T follicular helper cell (primary cell): Measurements from ENCODE around the gene SLAMF8.

Source experiments
- DNase-seq: peaks from one replicate; pipeline ENCODE4 v3.0.0-alpha.2; 2020; ENCODE audit warnings: low read depth

SLAMF8 gene

GRCh38 chr1:159870704-159871103 is 44.0 kb downstream of the SLAMF8 start:
- DNase-seq = no peak

- no peak for DNase-seq
These were observed 46.2 kb downstream of the SLAMF8 start for GRCh38 chr1:159872891-159873290.

GRCh38 chr1:159873530-159874143 is 47.0 kb downstream of the SLAMF8 start:
- no peak for DNase-seq

DNA sequence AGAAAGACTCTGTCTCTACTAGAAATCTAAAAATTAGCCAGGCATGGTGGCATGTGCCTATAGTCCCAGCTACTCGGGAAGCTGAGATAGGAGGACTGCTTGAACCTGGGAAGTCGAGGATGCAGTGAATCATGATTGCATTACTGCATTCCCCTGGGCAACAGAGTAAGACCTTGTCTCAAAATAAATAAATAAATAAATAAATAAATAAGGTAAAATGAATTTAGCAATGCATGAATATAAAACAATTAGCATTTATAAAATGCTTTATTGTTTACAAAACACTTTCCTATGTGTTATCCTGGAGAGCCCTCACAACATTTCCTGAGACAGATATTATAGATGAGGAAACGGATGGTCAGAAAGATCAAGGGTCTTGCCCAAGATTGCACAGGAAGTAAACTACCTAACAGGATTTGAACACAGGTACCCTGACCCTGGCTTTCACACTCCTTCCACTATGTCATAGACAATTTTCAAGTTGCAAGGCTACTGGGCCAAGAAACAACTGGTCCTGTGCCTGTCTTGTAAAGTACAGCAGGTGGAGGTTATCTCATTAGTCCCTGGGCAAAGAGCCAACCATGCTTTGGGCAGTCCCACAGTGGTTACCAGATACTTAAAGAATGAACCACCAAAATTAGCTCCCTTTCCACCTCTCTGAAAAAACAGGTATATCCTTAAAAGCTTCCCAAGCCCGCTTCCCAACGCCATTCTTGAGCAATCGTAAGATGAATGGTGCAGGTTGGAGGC is 51.2 kb downstream of the SLAMF8 start:
- no peak for DNase-seq

GRCh38 chr1:159879136-159879535 is 52.5 kb downstream of the SLAMF8 start:
- no peak for DNase-seq

DNA sequence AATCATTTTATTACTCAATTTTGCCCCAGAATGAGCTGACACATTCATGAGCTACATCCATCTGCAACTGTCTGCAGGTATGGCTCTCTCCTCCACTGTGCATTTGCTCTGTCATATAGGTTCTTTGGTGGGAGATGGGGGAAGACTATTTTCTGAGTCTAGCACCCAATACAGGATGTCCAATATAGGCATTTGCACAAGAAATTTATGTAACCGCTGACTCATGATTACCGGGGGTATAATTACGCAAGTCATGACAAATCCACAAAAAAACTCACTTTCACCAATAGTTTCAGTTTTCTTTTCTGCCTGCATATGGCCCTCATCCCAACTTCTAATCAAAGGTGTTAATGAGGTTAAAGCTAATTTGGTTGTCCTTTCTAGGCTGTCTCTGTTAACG is 53.3 kb downstream of the SLAMF8 start:
- DNase-seq = no peak

DNA sequence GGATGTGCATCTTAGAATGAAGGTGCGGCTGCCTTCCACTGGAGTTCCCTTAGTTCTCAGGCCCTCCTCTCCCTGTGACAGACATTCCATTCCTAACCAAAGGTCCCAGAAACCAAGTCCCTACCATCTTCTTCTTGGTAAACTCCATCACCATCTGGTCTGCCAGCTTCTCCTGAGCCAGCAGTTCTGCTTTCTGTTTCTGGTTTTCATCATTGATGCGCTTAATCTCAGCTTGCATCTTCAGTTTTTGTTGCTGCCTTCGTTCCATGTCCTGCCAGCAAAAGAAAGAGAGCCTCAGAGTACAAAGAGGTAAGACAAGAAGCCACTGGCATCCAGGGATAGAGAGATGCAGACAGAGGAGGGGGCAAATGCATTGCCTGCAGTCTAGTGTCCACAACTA is 53.8 kb downstream of the SLAMF8 start:
- DNase-seq = no peak

- peak; percentile 27 for DNase-seq
These were observed 55.2 kb downstream of the SLAMF8 start for GRCh38 chr1:159881622-159882526.

GRCh38 chr1:159882527-159882862 is 55.8 kb downstream of the SLAMF8 start:
- DNase-seq = no peak

DNA sequence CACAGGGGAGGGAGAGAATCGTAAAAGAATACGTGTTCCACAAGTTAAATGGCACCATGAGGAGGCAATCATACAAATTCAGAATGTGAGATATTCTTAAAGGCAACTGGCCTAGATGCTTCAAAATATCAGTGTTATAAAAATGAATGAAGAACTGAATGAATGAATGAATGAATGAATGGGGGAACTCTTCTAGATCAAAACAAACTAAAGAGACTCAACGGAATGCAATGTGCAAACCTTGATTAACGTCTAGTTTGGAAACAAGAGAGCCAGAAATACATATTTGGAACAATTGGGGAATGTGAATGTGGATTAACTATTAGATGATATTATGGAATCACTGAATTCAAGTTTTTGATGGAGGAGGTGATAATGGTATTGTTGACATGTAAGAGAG is 56.5 kb downstream of the SLAMF8 start:
- no peak for DNase-seq

GRCh38 chr1:159884296-159884695 is 57.6 kb downstream of the SLAMF8 start:
- DNase-seq = no peak
